K562 (cell line): Measurements from ENCODE around the gene CAVIN1. TPM values are rescaled to one million over a fixed set of nuclear protein-coding genes. Genes with fewer than 3 reads are reported as not detected.

Source experiments
- ATAC-seq: fragments of 200-7000 bp; cut with Tn5 transposase; 3 replicates; pipeline ENCODE4 v1.9.1; 2020; ENCODE audit warnings: moderate library complexity
- BruUV-seq: library from RNA; stranded (reverse); fragments of 400-500 nt; replicated peaks from 2 replicates; lab custom pipeline; 2021; lab: Mats Ljungman, UMichigan
- CTCF ChIA-PET: fragments of 300-600 bp; formaldehyde crosslinking; extraction: SDS; loops from one replicate; lab custom pipeline; 2021; ENCODE audit warnings: low intra/inter-chr PET ratio; lab: Yijun Ruan, JAX
- POLR2A ChIA-PET: fragments of 300-600, 350-650 bp; sonication (Branson Sonifier 250); formaldehyde crosslinking; extraction: SDS; loops from one replicate; lab custom pipeline; 2021; ENCODE audit warnings: antibody characterized with exemption, inconsistent platforms; lab: Yijun Ruan, JAX
- DNase-seq, 4 experiments: peaks; one replicate each; pipeline versions ENCODE4 v3.0.0 to v3.0.0-alpha.2; 2011 to 2018; ENCODE audit warnings: low spot score in 3 of 4, mixed read lengths in 3 of 4; ENCODE audit errors: extremely low read depth in 1 of 4
- FAIRE-seq: peaks from 2 replicates; lab custom pipeline; 2011; peaks lifted over from hg19 to GRCh38; lab: Jason Lieb, UNC
- H2AFZ ChIP-seq: 2 replicates; pipeline ENCODE4 v1.6.0; 2011; ENCODE audit warnings: low read depth, low read length, control low read depth, inconsistent platforms
- H3K27ac ChIP-seq: fragments of 200-600 bp; 3 replicates; pipeline ENCODE4 v1.8.0; 2011; ENCODE audit warnings: low read depth, mild to moderate bottlenecking, control low read depth, inconsistent platforms, low read length, moderate library complexity, mixed read lengths; ENCODE audit errors: extremely low read depth
- H3K27me3 ChIP-seq, 2 experiments: fragments of 300-600 bp in 1 of 2; 2 replicates in 1 of 2; 3 replicates in 1 of 2; pipeline versions ENCODE4 v1.6.0 to v1.8.0; 2011; ENCODE audit warnings: inconsistent platforms in 2 of 2, low read length in 2 of 2, mild to moderate bottlenecking in 1 of 2, mixed read lengths in 1 of 2, moderate library complexity in 1 of 2; ENCODE audit not compliant: control insufficient read depth in 2 of 2, insufficient read depth in 2 of 2
- H3K36me3 ChIP-seq: fragments of 300-600 bp; 3 replicates; pipeline ENCODE4 v1.8.0; 2011; ENCODE audit warnings: mild to moderate bottlenecking, low read length, inconsistent platforms; ENCODE audit not compliant: control insufficient read depth, insufficient read depth
- H3K4me1 ChIP-seq, 2 experiments: fragments of 200-600 bp in 1 of 2; replicated peaks in 1 of 2; 2 replicates in 1 of 2; 3 replicates in 1 of 2; pipeline versions ENCODE4 v1.5.1 to v1.8.0; 2011; ENCODE audit warnings: inconsistent platforms in 2 of 2, low read length in 2 of 2, mild to moderate bottlenecking in 1 of 2, mixed read lengths in 1 of 2, moderate library complexity in 1 of 2; ENCODE audit not compliant: control insufficient read depth in 2 of 2, insufficient read depth in 2 of 2
- H3K4me2 ChIP-seq: 2 replicates; pipeline ENCODE4 v1.6.1; 2011; ENCODE audit warnings: low read length, control low read depth, inconsistent platforms, mixed read lengths; ENCODE audit not compliant: insufficient read depth
- H3K4me3 ChIP-seq: fragments of 200-600 bp; sonication (generic), shearing (Covaris generic); 2 replicates; pipeline ENCODE4 v1.5.1; 2016; ENCODE audit warnings: control low read depth, inconsistent platforms
- H3K79me2 ChIP-seq: fragments of 200-600 bp; 3 replicates; pipeline ENCODE4 v1.8.0; 2011; ENCODE audit warnings: low read length, inconsistent platforms; ENCODE audit not compliant: control insufficient read depth, insufficient read depth
- H3K9ac ChIP-seq, 2 experiments: 2 replicates each; pipeline versions ENCODE4 v1.6.0 to v1.6.1; 2011; ENCODE audit warnings: low read depth in 2 of 2, low read length in 2 of 2, control low read depth in 1 of 2, inconsistent platforms in 1 of 2, mild to moderate bottlenecking in 1 of 2, mixed read lengths in 1 of 2; ENCODE audit not compliant: insufficient read depth in 1 of 2
- H3K9me1 ChIP-seq: one replicate; pipeline ENCODE4 v1.6.0; 2011; ENCODE audit warnings: inconsistent platforms, mild to moderate bottlenecking, low read length, moderate library complexity; ENCODE audit not compliant: control insufficient read depth, insufficient read depth
- H3K9me3 ChIP-seq: replicated peaks from 2 replicates; pipeline ENCODE4 v1.5.1; 2011; ENCODE audit warnings: low read depth, low read length, inconsistent platforms; ENCODE audit not compliant: control insufficient read depth, insufficient read depth
- H4K20me1 ChIP-seq: replicated peaks from 2 replicates; pipeline ENCODE4 v1.6.1; 2011; ENCODE audit warnings: low read length, inconsistent platforms, mixed read lengths; ENCODE audit not compliant: control insufficient read depth, insufficient read depth
- E4F1 ChIP-seq: fragments of 250-450 bp; sonication (Bioruptor Pico); IDR thresholded peaks from 2 replicates; pipeline ENCODE4 v1.5.0; 2021; ENCODE audit warnings: mild to moderate bottlenecking, borderline replicate concordance
- FOXJ2 ChIP-seq: fragments of 200-800 bp; sonication (Bioruptor generic); IDR thresholded peaks from 2 replicates; pipeline ENCODE4 v1.6.1; 2016; ENCODE audit warnings: missing genetic modification characterization, missing compliant biosample characterization
- KHSRP ChIP-seq: fragments of 450-650 bp; IDR thresholded peaks from 2 replicates; pipeline ENCODE4 v1.6.1; 2017
- KLF16 ChIP-seq: IDR thresholded peaks from 2 replicates; pipeline ENCODE4 v1.6.1; 2016; ENCODE audit warnings: antibody characterized with exemption
- MECOM ChIP-seq: fragments of 250-450 bp; sonication (Bioruptor Pico); IDR thresholded peaks from 2 replicates; pipeline ENCODE4 v1.8.0; 2022; ENCODE audit warnings: inconsistent platforms
- MLLT1 ChIP-seq, 2 experiments: fragments of 450-650 bp; IDR thresholded peaks; 2 replicates each; pipeline ENCODE4 v1.6.1; 2016
- NR2F6 ChIP-seq: fragments of 450-650 bp; formaldehyde crosslinking; IDR thresholded peaks from 2 replicates; pipeline ENCODE4 v1.4.0; 2020; ENCODE audit warnings: mild to moderate bottlenecking
- SP1 ChIP-seq: sonication (generic); formaldehyde crosslinking; IDR thresholded peaks from 2 replicates; pipeline ENCODE4 v1.8.1; 2022; ENCODE audit warnings: mild to moderate bottlenecking, missing genetic modification reagents
- SRSF3 ChIP-seq: fragments of 200-400 bp; formaldehyde crosslinking; IDR thresholded peaks from 2 replicates; pipeline ENCODE4 v1.6.1; 2016; ENCODE audit warnings: mild to moderate bottlenecking, low read length, moderate library complexity; ENCODE audit not compliant: insufficient read depth
- TEAD4 ChIP-seq, 2 experiments: sonication (generic) in 1 of 2; formaldehyde crosslinking in 1 of 2; IDR thresholded peaks; 2 replicates each; pipeline versions ENCODE4 v1.6.1 to v1.8.0; 2012 to 2022; ENCODE audit warnings: borderline replicate concordance in 1 of 2, inconsistent platforms in 1 of 2, low read length in 1 of 2, mild to moderate bottlenecking in 1 of 2, missing genetic modification reagents in 1 of 2
- ZNF3 ChIP-seq: fragments of 250-450 bp; sonication (Bioruptor Pico); IDR thresholded peaks from 2 replicates; pipeline ENCODE4 v1.5.0; 2021; ENCODE audit warnings: mild to moderate bottlenecking, moderate library complexity
- ZNF316 ChIP-seq: fragments of 450-650 bp; IDR thresholded peaks from 2 replicates; pipeline ENCODE4 v1.6.1; 2016
- ZNF445 ChIP-seq: fragments of 250-450 bp; sonication (Bioruptor Pico); IDR thresholded peaks from 2 replicates; pipeline ENCODE4 v1.4.0; 2020; ENCODE audit warnings: low read depth, mild to moderate bottlenecking, moderate library complexity
- ZNF766 ChIP-seq: fragments of 200-800 bp; sonication (Bioruptor generic); conservative IDR thresholded peaks from 2 replicates; pipeline ENCODE4 v1.6.1; 2016; ENCODE audit warnings: missing genetic modification characterization, missing compliant biosample characterization
- ZNF79 ChIP-seq: fragments of 250-450 bp; sonication (Bioruptor Pico); IDR thresholded peaks from 2 replicates; pipeline ENCODE4 v1.4.0; 2020; ENCODE audit warnings: low read depth, mild to moderate bottlenecking, moderate library complexity
- WGBS: fragments of 100-300 bp; shearing (Covaris generic); methylation state at CpG from one replicate; pipeline ENCODE4 v1.1.6; 2016; ENCODE audit warnings: low coverage, mixed read lengths; ENCODE audit not compliant: insufficient coverage; ENCODE audit errors: missing lambda C conversion rate; 5-methylcytosine and 5-hydroxymethylcytosine counted together
- in situ Hi-C: fragments of 300-500 bp; cut with MboI; formaldehyde crosslinking; loops from 4 replicates; pipeline ENCODE4 v1.15.0; 2018; ENCODE audit warnings: inconsistent platforms, mixed read lengths
- intact Hi-C: fragments of 100-400 bp; cut with micrococcal nuclease; formaldehyde crosslinking; loops from 2 replicates; pipeline ENCODE4 v1.14.2; 2022
- polyA plus RNA-seq, 8 experiments: library from polyadenylated mRNA; depleted of rRNA in 4 of 8; stranded (reverse) in 5 of 8; unstranded in 3 of 8; fragments of >200 nt; fragmentation: Nextera tagmentation in 2 of 8; fragmentation: Illumina TruSeq in 1 of 8; extraction: Ambion mirVana in 2 of 8; extraction: Trizol in 1 of 8; gene quantifications; 2 replicates each; pipeline versions ENCODE4 v1.2.1 to v1.2.3, GENCODE V29; 2011 to 2014; ENCODE audit warnings: inconsistent platforms in 1 of 8, missing spikeins in 1 of 8
- total RNA-seq, 7 experiments: library from RNA; depleted of rRNA in 6 of 7; stranded (reverse); fragments of >200 nt in 6 of 7; fragmentation: Illumina TruSeq in 2 of 7; extraction: Trizol in 2 of 7; gene quantifications; 2 replicates each; pipeline versions ENCODE4 v1.2.1 to v1.2.3, GENCODE V29; 2011 to 2021; ENCODE audit warnings: low replicate concordance in 1 of 7
- TF ChIP-seq, protein P1 (sequence below): fragments of 250-450 bp; sonication (Bioruptor Pico); IDR thresholded peaks from 2 replicates; pipeline ENCODE4 v1.4.0; 2020; ENCODE audit warnings: mild to moderate bottlenecking, moderate library complexity
- TF ChIP-seq, protein P2 (sequence below): sonication (generic); formaldehyde crosslinking; IDR thresholded peaks from 2 replicates; pipeline ENCODE4 v1.8.1; 2023; ENCODE audit warnings: mild to moderate bottlenecking, missing genetic modification reagents

The CAVIN1 gene
- total and polyA plus RNA-seq, 9 of the 15 experiments (the other 6 are each of a cell fraction or from before 2014, with no cell fraction given): 6.8 to 162 (median 74.5) TPM

GRCh38 chr17:42389899-42390298 is 33.2 kb downstream of the CAVIN1 start:
- Histone ChIP-seq H3K9me1 (no peaks in the 10 kb centered on the region), H3K4me3 (no peak overlapping the region), H3K79me2 (peaks cover 32% of the 10 kb centered on the region), H3K27ac (no peak overlapping the region), H3K4me2 (no peak overlapping the region; the same call in 1 of the 2 replicates), H3K9me3 (no peaks in the 10 kb centered on the region), H3K36me3 (peaks cover 10% of the 10 kb centered on the region; the same call in 1 of the 3 replicates), H3K4me1 (peaks cover 8 to 14% of the 10 kb centered on the region in 2 experiments), H2AFZ (no peak overlapping the region; the same call in 1 of the 2 replicates), H3K27me3 (no peaks in the 10 kb centered on the region), H4K20me1 (peaks cover 6% of the 10 kb centered on the region; the same call in 1 of the 2 replicates), H3K9ac (no peak overlapping the region)
- ChIA-PET CTCF (no interaction called here), POLR2A (no interaction called here)
- BruUV-seq: no TSS peak
- intact Hi-C loops: loop anchor here (5.0 kb wide), 1 partner anchor 68 kb away; no protein-coding TSS in a partner anchor
- FAIRE-seq: no peak
- in situ Hi-C loops: no loop called here
- no peak for ATAC-seq
- DNase-seq: no peak
- WGBS: 19% methylated on average over 5 of the region's 5 CpGs
- 0 out of 2 replicates have a peak, but pooled peaks have one; percentile 14 for TF ChIP-seq TEAD4 (IDR thresholded peaks at IDR 0.05; ENCODE audit: low read length)
- TF ChIP-seq TEAD4 (CRISPR knock-in tag; IDR thresholded peaks at IDR 0.05; ENCODE audit: borderline replicate concordance): no peak
- TF ChIP-seq, protein P1, sequence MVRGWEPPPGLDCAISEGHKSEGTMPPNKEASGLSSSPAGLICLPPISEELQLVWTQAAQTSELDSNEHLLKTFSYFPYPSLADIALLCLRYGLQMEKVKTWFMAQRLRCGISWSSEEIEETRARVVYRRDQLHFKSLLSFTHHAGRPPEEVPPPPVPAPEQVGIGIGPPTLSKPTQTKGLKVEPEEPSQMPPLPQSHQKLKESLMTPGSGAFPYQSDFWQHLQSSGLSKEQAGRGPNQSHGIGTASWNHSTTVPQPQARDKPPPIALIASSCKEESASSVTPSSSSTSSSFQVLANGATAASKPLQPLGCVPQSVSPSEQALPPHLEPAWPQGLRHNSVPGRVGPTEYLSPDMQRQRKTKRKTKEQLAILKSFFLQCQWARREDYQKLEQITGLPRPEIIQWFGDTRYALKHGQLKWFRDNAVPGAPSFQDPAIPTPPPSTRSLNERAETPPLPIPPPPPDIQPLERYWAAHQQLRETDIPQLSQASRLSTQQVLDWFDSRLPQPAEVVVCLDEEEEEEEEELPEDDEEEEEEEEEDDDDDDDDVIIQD (CRISPR knock-in tag): no peak
- TF ChIP-seq ZNF316: peak; percentile 66
- TF ChIP-seq, protein P2, sequence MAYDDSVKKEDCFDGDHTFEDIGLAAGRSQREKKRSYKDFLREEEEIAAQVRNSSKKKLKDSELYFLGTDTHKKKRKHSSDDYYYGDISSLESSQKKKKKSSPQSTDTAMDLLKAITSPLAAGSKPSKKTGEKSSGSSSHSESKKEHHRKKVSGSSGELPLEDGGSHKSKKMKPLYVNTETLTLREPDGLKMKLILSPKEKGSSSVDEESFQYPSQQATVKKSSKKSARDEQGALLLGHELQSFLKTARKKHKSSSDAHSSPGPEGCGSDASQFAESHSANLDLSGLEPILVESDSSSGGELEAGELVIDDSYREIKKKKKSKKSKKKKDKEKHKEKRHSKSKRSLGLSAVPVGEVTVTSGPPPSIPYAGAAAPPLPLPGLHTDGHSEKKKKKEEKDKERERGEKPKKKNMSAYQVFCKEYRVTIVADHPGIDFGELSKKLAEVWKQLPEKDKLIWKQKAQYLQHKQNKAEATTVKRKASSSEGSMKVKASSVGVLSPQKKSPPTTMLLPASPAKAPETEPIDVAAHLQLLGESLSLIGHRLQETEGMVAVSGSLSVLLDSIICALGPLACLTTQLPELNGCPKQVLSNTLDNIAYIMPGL (CRISPR knock-in tag): no peak
- TF ChIP-seq ZNF766: no peak
- TF ChIP-seq FOXJ2 (tag): no peak
- no peak for TF ChIP-seq ZNF79 (CRISPR knock-in tag)
- no peak for TF ChIP-seq SP1
- TF ChIP-seq MLLT1 (IDR thresholded peaks at IDR 0.05): no peak
- no peak for TF ChIP-seq MECOM (CRISPR knock-in tag)
- no peak for TF ChIP-seq KHSRP
- no peak for TF ChIP-seq NR2F6 (CRISPR knock-in tag)
- no peak for TF ChIP-seq ZNF445
- TF ChIP-seq ZNF3: no peak
- TF ChIP-seq E4F1 (CRISPR knock-in tag): no peak
- TF ChIP-seq KLF16: 0 out of 2 replicates have a peak, but pooled peaks have one; percentile 12
- no peak for TF ChIP-seq SRSF3
